GM18873 (cell line): Measurements from ENCODE around the gene LVRN.
"Not testable (repeated sequence)": the region's sequence is repeated elsewhere in the genome, so short reads cannot be mapped to it uniquely, and the experiment has no call there.

ENCODE experiments used
- ATAC-seq: cut with Tn5 transposase; IDR thresholded peaks from one replicate; pipeline ENCODE4 v1.9.1; 2021; ENCODE audit warnings: mild to moderate bottlenecking, moderate library complexity, moderate number of reproducible peaks; ENCODE audit not compliant: unreplicated experiment, low FRiP score

The LVRN gene

GRCh38 chr5:115962239-115962564, at the start of gene LVRN:
Gene LVRN, plus strand, starts transcription at chr5:115962475. Its CDS starts 143 bp downstream, at chr5:115962618.
- ATAC-seq: no peak

GRCh38 chr5:115913623-115914400, 48.5 kb upstream of the LVRN start:
- not testable (repeated sequence) for ATAC-seq

- no peak for ATAC-seq
Measured at GRCh38 chr5:115920171-115920725, 42.0 kb upstream of the LVRN start.

- ATAC-seq: not testable (repeated sequence)
Measured at GRCh38 chr5:115928578-115929407, 33.5 kb upstream of the LVRN start.

- not testable (repeated sequence) for ATAC-seq
Measured at GRCh38 chr5:115930171-115930570, 32.1 kb upstream of the LVRN start.

- ATAC-seq: no peak
Measured at GRCh38 chr5:115930630-115931337, 31.5 kb upstream of the LVRN start.

- ATAC-seq: no peak
Measured at GRCh38 chr5:115932991-115933390, 29.3 kb upstream of the LVRN start.

GRCh38 chr5:115934388-115934974, 27.8 kb upstream of the LVRN start:
- no peak for ATAC-seq

GRCh38 chr5:115936031-115936430, 26.2 kb upstream of the LVRN start:
- ATAC-seq: no peak

GRCh38 chr5:115939059-115939458, 23.2 kb upstream of the LVRN start:
- ATAC-seq: no peak

- ATAC-seq: no peak
Measured at GRCh38 chr5:115940080-115940810, 22.0 kb upstream of the LVRN start.

- no peak for ATAC-seq
Measured at GRCh38 chr5:115941051-115941675, 21.1 kb upstream of the LVRN start.

- ATAC-seq: no peak
Measured at GRCh38 chr5:115944501-115944900, 17.8 kb upstream of the LVRN start.

- no peak for ATAC-seq
Measured at GRCh38 chr5:115946655-115947054, 15.6 kb upstream of the LVRN start.

GRCh38 chr5:115947260-115947659, 15.0 kb upstream of the LVRN start:
- no peak for ATAC-seq

GRCh38 chr5:115948091-115948534, 14.2 kb upstream of the LVRN start:
- ATAC-seq: no peak

GRCh38 chr5:115949096-115949495, 13.2 kb upstream of the LVRN start:
- no peak for ATAC-seq

- no peak for ATAC-seq
Measured at GRCh38 chr5:115952588-115952987, 9.7 kb upstream of the LVRN start.

GRCh38 chr5:115954144-115954543, 8.1 kb upstream of the LVRN start:
- no peak for ATAC-seq
